ENCODE data around the gene SERPINB12.

Gene SERPINB12

GRCh38 chr18:63527251-63527650, 14.9 kb upstream of the SERPINB12 start:
- TF ChIP-seq CEBPB (IDR thresholded peaks at IDR 0.05): no peak
- no peak for TF ChIP-seq CREB1 (IDR thresholded peaks at IDR 0.05; ENCODE audit: low read depth)
- no peak for TF ChIP-seq ZBTB7A (IDR thresholded peaks at IDR 0.05; ENCODE audit: low read depth)
- no peak for TF ChIP-seq TEAD4 (IDR thresholded peaks at IDR 0.05)
- no peak for TF ChIP-seq RAD21 (IDR thresholded peaks at IDR 0.05; ENCODE audit: low read depth)
- TF ChIP-seq EP300 (IDR thresholded peaks at IDR 0.05; ENCODE audit: borderline replicate concordance): no peak
- no peak for TF ChIP-seq REST (IDR thresholded peaks at IDR 0.05; ENCODE audit: low read depth)
- no peak for TF ChIP-seq FOXM1 (IDR thresholded peaks at IDR 0.05; ENCODE audit: borderline replicate concordance, low read depth)
- TF ChIP-seq USF1 (IDR thresholded peaks at IDR 0.05): no peak
- no peak for TF ChIP-seq TAF1 (IDR thresholded peaks at IDR 0.05; ENCODE audit: low read depth)
- no peak for TF ChIP-seq TCF12 (IDR thresholded peaks at IDR 0.05; ENCODE audit: low read depth)

DNA sequence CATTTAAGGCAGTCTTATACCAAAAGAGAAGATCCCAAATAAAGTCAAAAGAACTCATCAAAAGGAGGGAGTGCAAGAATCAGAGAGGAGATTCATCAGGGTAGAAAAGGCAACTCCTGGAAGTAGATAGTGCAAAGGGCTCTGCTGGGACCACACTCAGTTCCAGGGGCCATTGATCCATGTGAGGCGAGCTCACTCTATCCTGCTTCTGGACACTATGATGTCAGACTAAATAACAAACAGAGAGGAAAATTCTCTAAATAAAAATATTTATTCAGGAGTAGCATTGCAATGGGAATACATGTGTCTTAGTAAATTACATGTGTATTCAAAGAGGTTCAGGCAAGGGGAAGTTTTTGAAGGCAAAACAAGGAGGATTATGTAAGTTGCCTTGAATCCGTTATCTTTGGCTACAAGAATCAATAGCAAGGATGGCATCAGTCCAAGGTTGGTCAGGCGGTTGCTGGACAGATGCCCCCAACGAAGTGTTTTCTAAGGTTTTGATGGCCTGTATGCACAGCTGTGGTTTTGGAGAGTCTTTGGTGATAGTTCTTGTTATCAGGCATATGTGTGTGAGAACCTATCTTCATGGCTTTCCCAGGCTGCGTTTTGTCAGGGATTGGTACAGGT, 13.2 kb upstream of the SERPINB12 start:
- TF ChIP-seq NFIC (IDR thresholded peaks at IDR 0.05) (no peak), FOXM1 (IDR thresholded peaks at IDR 0.05; ENCODE audit: borderline replicate concordance, low read depth) (no peak)

- TF ChIP-seq EGR1 (IDR thresholded peaks at IDR 0.05) (no peak), NFIC (IDR thresholded peaks at IDR 0.05) (no peak), TEAD4 (IDR thresholded peaks at IDR 0.05) (no peak), FOXM1 (IDR thresholded peaks at IDR 0.05; ENCODE audit: borderline replicate concordance, low read depth) (no peak), YY1 (IDR thresholded peaks at IDR 0.05; ENCODE audit: low read depth) (no peak), MAX (IDR thresholded peaks at IDR 0.05) (no peak), EP300 (IDR thresholded peaks at IDR 0.05; ENCODE audit: borderline replicate concordance) (no peak), USF1 (IDR thresholded peaks at IDR 0.05) (no peak), TCF12 (IDR thresholded peaks at IDR 0.05; ENCODE audit: low read depth) (no peak), CREB1 (IDR thresholded peaks at IDR 0.05; ENCODE audit: low read depth) (no peak), ZBTB7A (IDR thresholded peaks at IDR 0.05; ENCODE audit: low read depth) (no peak), CEBPB (IDR thresholded peaks at IDR 0.05) (no peak), RAD21 (IDR thresholded peaks at IDR 0.05; ENCODE audit: low read depth) (no peak), TAF1 (IDR thresholded peaks at IDR 0.05; ENCODE audit: low read depth) (no peak), REST (IDR thresholded peaks at IDR 0.05; ENCODE audit: low read depth) (no peak)
Measured at GRCh38 chr18:63532471-63532870, 9.7 kb upstream of the SERPINB12 start.

DNA sequence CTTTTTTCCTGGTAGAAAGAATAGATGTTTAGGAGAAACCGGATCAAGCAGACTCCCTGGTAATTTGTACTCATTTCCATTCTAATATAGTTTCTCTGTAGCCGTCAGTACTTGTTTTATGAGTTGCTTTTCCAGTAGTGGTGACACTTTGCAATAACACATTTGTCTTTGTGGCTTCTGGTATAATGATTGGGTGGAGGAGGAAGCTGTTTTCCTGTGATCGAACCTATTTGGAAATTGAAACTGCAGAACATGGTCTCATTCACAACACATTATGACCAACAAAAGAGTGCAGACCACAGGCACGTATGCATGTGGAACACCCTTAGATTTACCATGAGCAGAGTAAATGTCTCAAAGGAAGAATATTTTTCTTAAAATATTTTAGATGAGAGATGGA, 7.6 kb upstream of the SERPINB12 start:
- TF ChIP-seq YY1 (IDR thresholded peaks at IDR 0.05; ENCODE audit: low read depth): no peak
- TF ChIP-seq TCF12 (IDR thresholded peaks at IDR 0.05; ENCODE audit: low read depth): no peak
- TF ChIP-seq ZBTB7A (IDR thresholded peaks at IDR 0.05; ENCODE audit: low read depth): no peak
- TF ChIP-seq TAF1 (IDR thresholded peaks at IDR 0.05; ENCODE audit: low read depth): no peak

DNA sequence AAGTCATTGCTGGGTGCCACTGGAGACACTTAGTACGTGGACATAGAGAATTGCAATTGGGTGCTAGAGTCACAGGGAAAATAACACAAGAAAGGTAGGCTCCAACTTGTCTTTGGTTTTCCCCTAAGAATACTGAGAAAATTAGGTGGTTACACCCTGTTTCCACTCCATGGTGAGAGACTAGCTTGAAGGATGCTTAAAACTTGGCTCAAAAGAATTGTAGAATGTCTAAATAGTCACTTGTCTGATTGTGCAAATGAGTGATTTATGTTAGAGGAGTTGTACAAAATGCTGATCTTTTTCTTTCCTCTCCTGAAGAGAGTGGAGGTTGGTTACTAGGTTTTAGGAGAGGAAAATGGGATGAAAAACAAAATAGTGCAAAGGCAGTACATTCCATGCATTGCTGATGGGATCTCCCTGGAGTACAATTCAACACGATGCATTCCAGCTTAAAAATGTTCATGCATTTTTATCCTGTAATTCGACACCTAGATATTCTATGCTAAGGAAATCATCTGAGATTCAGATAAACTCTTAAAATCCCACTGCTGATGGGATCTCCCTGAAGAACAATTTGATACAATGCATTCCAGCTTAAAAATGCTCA, 2.2 kb upstream of the SERPINB12 start:
- peak; percentile 24; the same call in 1 of the 2 replicates for TF ChIP-seq TEAD4 (IDR thresholded peaks at IDR 0.05)
- TF ChIP-seq CEBPB (IDR thresholded peaks at IDR 0.05): no peak

- TF ChIP-seq FOXM1 (IDR thresholded peaks at IDR 0.05; ENCODE audit: borderline replicate concordance, low read depth): no peak
- no peak for TF ChIP-seq EGR1 (IDR thresholded peaks at IDR 0.05)
- no peak for TF ChIP-seq YY1 (IDR thresholded peaks at IDR 0.05; ENCODE audit: low read depth)
- TF ChIP-seq REST (IDR thresholded peaks at IDR 0.05; ENCODE audit: low read depth): no peak
- no peak for TF ChIP-seq MAX (IDR thresholded peaks at IDR 0.05)
- no peak for TF ChIP-seq CREB1 (IDR thresholded peaks at IDR 0.05; ENCODE audit: low read depth)
- TF ChIP-seq USF1 (IDR thresholded peaks at IDR 0.05): no peak
- no peak for TF ChIP-seq NFIC (IDR thresholded peaks at IDR 0.05)
- no peak for TF ChIP-seq TAF1 (IDR thresholded peaks at IDR 0.05; ENCODE audit: low read depth)
- no peak for TF ChIP-seq EP300 (IDR thresholded peaks at IDR 0.05; ENCODE audit: borderline replicate concordance)
- TF ChIP-seq TEAD4 (IDR thresholded peaks at IDR 0.05): no peak
- no peak for TF ChIP-seq CEBPB (IDR thresholded peaks at IDR 0.05)
- TF ChIP-seq TCF12 (IDR thresholded peaks at IDR 0.05; ENCODE audit: low read depth): no peak
- TF ChIP-seq RAD21 (IDR thresholded peaks at IDR 0.05; ENCODE audit: low read depth): no peak
- TF ChIP-seq ZBTB7A (IDR thresholded peaks at IDR 0.05; ENCODE audit: low read depth): no peak
Measured at GRCh38 chr18:63544017-63544416, 1.8 kb downstream of the SERPINB12 start.

Measured in Ishikawa (cell line).